Adipocyte (in vitro differentiated cells): Measurements from ENCODE around the gene PTPRM.

ENCODE experiments used
- DNase-seq: peaks from one replicate; pipeline ENCODE4 v3.0.0-alpha.2; 2015; ENCODE audit warnings: low read depth
- H3K27me3 ChIP-seq: replicated peaks from 2 replicates; pipeline ENCODE4 v1.7.0; 2013; ENCODE audit warnings: mild to moderate bottlenecking, low read length, moderate library complexity; ENCODE audit not compliant: control insufficient read depth, insufficient read depth
- H3K36me3 ChIP-seq: 2 replicates; pipeline ENCODE4 v1.7.0; 2013; ENCODE audit warnings: low read length, mild to moderate bottlenecking, moderate library complexity; ENCODE audit not compliant: control insufficient read depth, insufficient read depth, severe bottlenecking
- H3K4me1 ChIP-seq: 2 replicates; pipeline ENCODE4 v1.7.0; 2013; ENCODE audit warnings: mild to moderate bottlenecking, low read length, moderate library complexity; ENCODE audit not compliant: control insufficient read depth, insufficient read depth
- H3K4me3 ChIP-seq: 2 replicates; pipeline ENCODE4 v1.7.0; 2013; ENCODE audit warnings: mild to moderate bottlenecking, low read length, moderate library complexity
- H3K9ac ChIP-seq: 2 replicates; pipeline ENCODE4 v1.7.0; 2013; ENCODE audit warnings: mild to moderate bottlenecking, low read length, moderate library complexity
- H3K9me3 ChIP-seq: 2 replicates; pipeline ENCODE4 v1.7.0; 2013; ENCODE audit warnings: mild to moderate bottlenecking, low read length, moderate library complexity; ENCODE audit not compliant: control insufficient read depth

PTPRM gene

GRCh38 chr18:8133888-8134287 is 566.8 kb downstream of the PTPRM start:
- Histone ChIP-seq H3K9me3 (no peaks in the 10 kb centered on the region), H3K27me3 (no peaks in the 10 kb centered on the region)
- DNase-seq: no peak

GRCh38 chr18:8139127-8139527 is 572.0 kb downstream of the PTPRM start:
- Histone ChIP-seq H3K36me3 (peaks cover 4% of the 10 kb centered on the region), H3K9me3 (no peaks in the 10 kb centered on the region), H3K4me3 (peak overlapping the region; percentile 71), H3K27me3 (no peaks in the 10 kb centered on the region), H3K9ac (peak overlapping the region; percentile 86), H3K4me1 (peaks cover 45% of the 10 kb centered on the region)
- no peak for DNase-seq

More at GRCh38 chr18:8133888-8134287, 566.8 kb downstream of the PTPRM start:
- Histone ChIP-seq H3K36me3 (peaks cover 5% of the 10 kb centered on the region), H3K9ac (no peak overlapping the region), H3K4me1 (peaks cover 3% of the 10 kb centered on the region), H3K4me3 (no peak overlapping the region)

GRCh38 chr18:8139891-8140406 is 572.8 kb downstream of the PTPRM start:
- Histone ChIP-seq H3K9me3 (no peaks in the 10 kb centered on the region), H3K4me1 (peaks cover 45% of the 10 kb centered on the region), H3K9ac (peak overlapping the region; percentile 86), H3K4me3 (peak overlapping the region; percentile 71), H3K27me3 (no peaks in the 10 kb centered on the region), H3K36me3 (peaks cover 11% of the 10 kb centered on the region)
- DNase-seq: no peak

- Histone ChIP-seq H3K4me3 (peak overlapping the region; percentile 28), H3K27me3 (no peaks in the 10 kb centered on the region), H3K36me3 (peaks cover 18% of the 10 kb centered on the region), H3K9ac (peak overlapping the region; percentile 86), H3K9me3 (no peaks in the 10 kb centered on the region), H3K4me1 (peaks cover 45% of the 10 kb centered on the region)
- DNase-seq: peak; percentile 73
These were observed 573.9 kb downstream of the PTPRM start for GRCh38 chr18:8140841-8141501.

- H3K4me1 ChIP-seq: peaks cover 45% of the 10 kb centered on the region
- H3K9me3 ChIP-seq: no peaks in the 10 kb centered on the region
These were observed 575.1 kb downstream of the PTPRM start for GRCh38 chr18:8142131-8142711.

GRCh38 chr18:8142932-8143331 is 575.8 kb downstream of the PTPRM start:
- H3K4me1 ChIP-seq: peaks cover 45% of the 10 kb centered on the region
- H3K36me3 ChIP-seq: peaks cover 18% of the 10 kb centered on the region
- H3K9ac ChIP-seq: no peak overlapping the region
- DNase-seq: no peak
- H3K4me3 ChIP-seq: no peak overlapping the region
- H3K27me3 ChIP-seq: no peaks in the 10 kb centered on the region
- H3K9me3 ChIP-seq: no peaks in the 10 kb centered on the region

More at GRCh38 chr18:8142131-8142711, 575.1 kb downstream of the PTPRM start:
- H3K4me3 ChIP-seq: no peak overlapping the region
- peak overlapping the region; percentile 86 for H3K9ac ChIP-seq
- DNase-seq: no peak
- H3K36me3 ChIP-seq: peaks cover 18% of the 10 kb centered on the region
- H3K27me3 ChIP-seq: no peaks in the 10 kb centered on the region

- Histone ChIP-seq H3K9me3 (no peaks in the 10 kb centered on the region), H3K4me1 (peaks cover 9% of the 10 kb centered on the region), H3K36me3 (peaks cover 4% of the 10 kb centered on the region), H3K27me3 (no peaks in the 10 kb centered on the region), H3K4me3 (no peak overlapping the region), H3K9ac (no peak overlapping the region)
- no peak for DNase-seq
These were observed 584.1 kb downstream of the PTPRM start for GRCh38 chr18:8151181-8151580.

- Histone ChIP-seq H3K36me3 (peaks cover 9% of the 10 kb centered on the region), H3K4me3 (no peak overlapping the region), H3K9me3 (no peaks in the 10 kb centered on the region), H3K9ac (no peak overlapping the region), H3K27me3 (no peaks in the 10 kb centered on the region), H3K4me1 (peaks cover 9% of the 10 kb centered on the region)
- DNase-seq: peak; percentile 30
These were observed 586.9 kb downstream of the PTPRM start for GRCh38 chr18:8153887-8154583.

GRCh38 chr18:8162802-8163201 is 595.7 kb downstream of the PTPRM start:
- Histone ChIP-seq H3K27me3 (no peaks in the 10 kb centered on the region), H3K4me3 (no peak overlapping the region), H3K4me1 (peaks cover 7% of the 10 kb centered on the region), H3K9ac (no peak overlapping the region), H3K9me3 (no peaks in the 10 kb centered on the region), H3K36me3 (peaks cover 11% of the 10 kb centered on the region)
- DNase-seq: no peak

- Histone ChIP-seq H3K36me3 (peaks cover 11% of the 10 kb centered on the region), H3K9ac (no peak overlapping the region)
- DNase-seq: no peak
These were observed 596.3 kb downstream of the PTPRM start for GRCh38 chr18:8163286-8163959.

GRCh38 chr18:8165095-8165494 is 598.0 kb downstream of the PTPRM start:
- H3K9me3 ChIP-seq: no peaks in the 10 kb centered on the region
- DNase-seq: no peak
- H3K27me3 ChIP-seq: no peaks in the 10 kb centered on the region
- no peak overlapping the region for H3K9ac ChIP-seq
- H3K4me3 ChIP-seq: no peak overlapping the region
- H3K36me3 ChIP-seq: no peaks in the 10 kb centered on the region
- peaks cover 7% of the 10 kb centered on the region for H3K4me1 ChIP-seq

More at GRCh38 chr18:8163286-8163959, 596.3 kb downstream of the PTPRM start:
- Histone ChIP-seq H3K4me3 (no peak overlapping the region), H3K4me1 (peaks cover 7% of the 10 kb centered on the region), H3K27me3 (no peaks in the 10 kb centered on the region), H3K9me3 (no peaks in the 10 kb centered on the region)
